Lung (tissue), 12 donors: ENCODE measurements around the gene SLCO3A1. TPM values are rescaled to one million over a fixed set of nuclear protein-coding genes. Genes with fewer than 3 reads are reported as not detected.
A peak's percentile ranks its signal among the peaks of the same experiment; 100 is the strongest.

Experiments used
- ATAC-seq: fragments of 200-7000 bp; cut with Tn5 transposase; one replicate; pipeline ENCODE4 v1.9.1; 2020; ENCODE audit warnings: moderate number of reproducible peaks; ENCODE audit not compliant: insufficient read depth, low FRiP score
- DNase-seq, 3 donors: peaks; one replicate each; pipeline ENCODE4 v3.0.0-alpha.2; 2013 to 2017
- H3K27ac ChIP-seq, 2 donors: one replicate each; pipeline ENCODE4 v1.5.1; 2013; ENCODE audit warnings: mild to moderate bottlenecking in 2 of 2, moderate library complexity in 2 of 2, control low read depth in 1 of 2, inconsistent platforms in 1 of 2, low read depth in 1 of 2, low read length in 1 of 2
- H3K27me3 ChIP-seq, 3 donors: one replicate each; pipeline ENCODE4 v1.5.1; 2013; ENCODE audit warnings: low read length in 2 of 3; ENCODE audit not compliant: control insufficient read depth in 3 of 3, insufficient read depth in 3 of 3
- H3K36me3 ChIP-seq, 4 donors: one replicate each; pipeline ENCODE4 v1.5.1; 2013; ENCODE audit warnings: low read length in 4 of 4, mild to moderate bottlenecking in 1 of 4, moderate library complexity in 1 of 4; ENCODE audit not compliant: control insufficient read depth in 4 of 4, insufficient read depth in 4 of 4
- H3K4me1 ChIP-seq, 5 donors: one replicate each; pipeline ENCODE4 v1.5.1; 2013; ENCODE audit warnings: low read length in 5 of 5, mild to moderate bottlenecking in 2 of 5, moderate library complexity in 1 of 5; ENCODE audit not compliant: control insufficient read depth in 5 of 5, insufficient read depth in 5 of 5
- H3K4me3 ChIP-seq: one replicate; pipeline ENCODE4 v1.5.1; 2013; ENCODE audit warnings: mild to moderate bottlenecking, control low read depth, moderate library complexity
- H3K9ac ChIP-seq, 2 donors: one replicate each; pipeline ENCODE4 v1.5.1; 2013; ENCODE audit warnings: low read length in 2 of 2, control low read depth in 1 of 2; ENCODE audit not compliant: insufficient read depth in 1 of 2
- H3K9me3 ChIP-seq, 4 donors: one replicate each; pipeline ENCODE4 v1.5.1; 2013; ENCODE audit warnings: low read length in 3 of 4, mild to moderate bottlenecking in 1 of 4, moderate library complexity in 1 of 4; ENCODE audit not compliant: control insufficient read depth in 4 of 4, insufficient read depth in 3 of 4
- CTCF ChIP-seq: IDR thresholded peaks from 2 replicates; pipeline ENCODE4 v1.5.1; 2012; ENCODE audit warnings: mild to moderate bottlenecking; ENCODE audit errors: control extremely low read depth, extremely low read depth
- WGBS, 2 donors: extraction: QIAGEN DNeasy Blood & Tissue Kit; methylation state at CpG; one replicate each; pipeline ENCODE4 v1.1.7; 2013; 5-methylcytosine and 5-hydroxymethylcytosine counted together
- polyA plus RNA-seq, 2 donors: library from polyadenylated mRNA; stranded (reverse); fragments of 200-250 nt; gene quantifications; one replicate each; pipeline ENCODE4 v1.2.1, GENCODE V29; 2013
- total RNA-seq, 2 donors: library from RNA; depleted of rRNA in 1 of 2; stranded (reverse); fragments of >200 nt in 1 of 2; gene quantifications; one replicate each; pipeline ENCODE4 v1.2.1, GENCODE V29; 2014 to 2021
- donor health status: control.
- donor health status: control.
- donor health status: Bipolar disorder and iron deficiency.
- donor health status: healthy.
- donor health status: DM: yes; HTN: yes; CAD: no.

The SLCO3A1 gene
- total and polyA plus RNA-seq, 4 donors = 20.5 to 56.3 (median 33.5) TPM

- WGBS, 2 donors = 85 to 89% methylated on average over 10 of the region's 10 CpGs
Measured at GRCh38 chr15:92164327-92165000, 311.0 kb downstream of the SLCO3A1 start.

GRCh38 chr15:92165001-92165346 lies 311.5 kb downstream of the SLCO3A1 start:
- peaks cover 0 to 2% (median 0%) of the 10 kb centered on the region in 4 donors for H3K9me3 ChIP-seq
- H3K36me3 ChIP-seq = peaks cover 0 to 8% (median 3%) of the 10 kb centered on the region in 4 donors
- H3K4me1 ChIP-seq = peaks cover 0 to 5% (median 0%) of the 10 kb centered on the region in 5 donors
- TF ChIP-seq CTCF = no peak
- no peak for ATAC-seq
- no peak for DNase-seq
- H3K4me3 ChIP-seq = no peak overlapping the region
- 79 to 98% methylated on average over 4 of the region's 4 CpGs for WGBS, 2 donors
- no peak overlapping the region for H3K27ac ChIP-seq
- no peak overlapping the region for H3K9ac ChIP-seq
- H3K27me3 ChIP-seq = no peaks in the 10 kb centered on the region

More at GRCh38 chr15:92164327-92165000, 311.0 kb downstream of the SLCO3A1 start:
- DNase-seq (no peak), ATAC-seq (no peak)
- Histone ChIP-seq H3K4me1 (peaks cover 0 to 5% (median 0%) of the 10 kb centered on the region in 5 donors), H3K27me3 (no peaks in the 10 kb centered on the region), H3K9ac (no peak overlapping the region), H3K36me3 (peaks cover 0 to 8% (median 3%) of the 10 kb centered on the region in 4 donors), H3K9me3 (peaks cover 0 to 2% (median 0%) of the 10 kb centered on the region in 4 donors), H3K27ac (no peak overlapping the region), H3K4me3 (no peak overlapping the region)
- no peak for TF ChIP-seq CTCF

- WGBS, 2 donors = 82 to 90% methylated on average over 7 of the region's 7 CpGs
- no peaks in the 10 kb centered on the region for H3K27me3 ChIP-seq
- no peak for TF ChIP-seq CTCF
- no peak overlapping the region for H3K9ac ChIP-seq
- ATAC-seq = no peak
- peaks cover 0 to 8% (median 3%) of the 10 kb centered on the region in 4 donors for H3K36me3 ChIP-seq
- DNase-seq = no peak
- H3K4me1 ChIP-seq = no peaks in the 10 kb centered on the region
- H3K9me3 ChIP-seq = peaks cover 0 to 2% (median 0%) of the 10 kb centered on the region in 4 donors
- peak overlapping the region in 1 of 2 donors; percentile 27 for H3K27ac ChIP-seq
- no peak overlapping the region for H3K4me3 ChIP-seq
Measured at GRCh38 chr15:92166029-92166428, 312.5 kb downstream of the SLCO3A1 start.
